ENCODE results near the gene FSTL5.

Gene FSTL5

GRCh38 chr4:161823450-161823849, 340.4 kb downstream of the FSTL5 start:
- Histone ChIP-seq H4K91ac (ENCODE audit: low read depth, low read length, poor library complexity) (no peak overlapping the region), H2BK12ac (ENCODE audit: low read length) (no peak overlapping the region), H3K36me3 (replicated peaks in 1 of 2; ENCODE audit: control insufficient read depth in 2 of 2, insufficient read depth in 2 of 2, low read length in 2 of 2) (peaks cover 0 to 2% of the 10 kb centered on the region in 2 donors), H4K8ac (ENCODE audit: low read depth, low read length) (peak overlapping the region; percentile 99), H2AFZ (ENCODE audit: low read length) (no peak overlapping the region), H2BK5ac (ENCODE audit: low read length) (no peak overlapping the region), H3K4me1 (ENCODE audit: control insufficient read depth in 2 of 2, insufficient read depth in 1 of 2, low read depth in 1 of 2, low read length in 2 of 2) (no peaks in the 10 kb centered on the region), H2BK120ac (ENCODE audit: low read depth, low read length) (no peak overlapping the region), H2AK5ac (ENCODE audit: low read depth, low read length) (no peak overlapping the region), H3K18ac (ENCODE audit: low read length) (peak overlapping the region; percentile 67), H3K4me2 (ENCODE audit: insufficient read depth, low read length, poor library complexity, severe bottlenecking) (no peak overlapping the region), H3K27me3 (ENCODE audit: control insufficient read depth in 3 of 3, insufficient read depth in 3 of 3, low read depth in 1 of 3, low read length in 3 of 3) (no peaks in the 10 kb centered on the region), H3K4ac (ENCODE audit: low read length) (no peak overlapping the region), H3K14ac (ENCODE audit: low read length) (no peak overlapping the region), H3K27ac (replicated peaks; ENCODE audit: low read length) (no peak overlapping the region), H3K79me1 (ENCODE audit: low read depth, low read length) (no peaks in the 10 kb centered on the region), H3K23ac (ENCODE audit: low read depth, low read length, poor library complexity) (peak overlapping the region; percentile 37), H3K4me3 (ENCODE audit: low read length in 2 of 2) (no peak overlapping the region), H3K9ac (ENCODE audit: low read depth, low read length, poor library complexity) (no peak overlapping the region), H3K9me3 (replicated peaks in 1 of 2; ENCODE audit: control insufficient read depth in 2 of 2, insufficient read depth in 1 of 2, low read depth in 1 of 2, low read length in 2 of 2) (peaks cover 6 to 10% of the 10 kb centered on the region in 2 donors), H2BK15ac (ENCODE audit: low read length) (no peak overlapping the region)
- no CpG with 5 or more reads among the region's 1 CpG for WGBS, 2 donors (ENCODE audit: extremely low coverage in 2 of 2, insufficient read length in 2 of 2, insufficient replicate concordance in 1 of 2)
- DNase-seq (ENCODE audit: low spot score) = no peak

GRCh38 chr4:161822174-161822573, 341.6 kb downstream of the FSTL5 start:
- peak overlapping the region; percentile 64 for H3K18ac ChIP-seq (ENCODE audit: low read length)
- no peak overlapping the region for H3K4me3 ChIP-seq (ENCODE audit: low read length in 2 of 2)
- no peak overlapping the region for H2AFZ ChIP-seq (ENCODE audit: low read length)
- no peak overlapping the region for H3K27ac ChIP-seq (replicated peaks; ENCODE audit: low read length)
- no peak overlapping the region for H3K4ac ChIP-seq (ENCODE audit: low read length)
- no peaks in the 10 kb centered on the region for H3K79me1 ChIP-seq (ENCODE audit: low read depth, low read length)
- no peak overlapping the region for H4K8ac ChIP-seq (ENCODE audit: low read depth, low read length)
- no peak for DNase-seq (ENCODE audit: low spot score)
- H3K23ac ChIP-seq (ENCODE audit: low read depth, low read length, poor library complexity) = peak overlapping the region; percentile 73
- peaks cover 0 to 2% of the 10 kb centered on the region in 2 donors for H3K36me3 ChIP-seq (replicated peaks in 1 of 2; ENCODE audit: control insufficient read depth in 2 of 2, insufficient read depth in 2 of 2, low read length in 2 of 2)
- H3K9me3 ChIP-seq (replicated peaks in 1 of 2; ENCODE audit: control insufficient read depth in 2 of 2, insufficient read depth in 1 of 2, low read depth in 1 of 2, low read length in 2 of 2) = peaks cover 6 to 9% of the 10 kb centered on the region in 2 donors
- H2BK12ac ChIP-seq (ENCODE audit: low read length) = no peak overlapping the region
- WGBS, 2 donors (ENCODE audit: extremely low coverage in 2 of 2, insufficient read length in 2 of 2, insufficient replicate concordance in 1 of 2) = no CpG with 5 or more reads among the region's 1 CpG
- H2BK120ac ChIP-seq (ENCODE audit: low read depth, low read length) = no peak overlapping the region
- H3K14ac ChIP-seq (ENCODE audit: low read length) = no peak overlapping the region
- no peak overlapping the region for H2BK5ac ChIP-seq (ENCODE audit: low read length)
- no peaks in the 10 kb centered on the region for H3K4me1 ChIP-seq (ENCODE audit: control insufficient read depth in 2 of 2, insufficient read depth in 1 of 2, low read depth in 1 of 2, low read length in 2 of 2)
- H3K27me3 ChIP-seq (ENCODE audit: control insufficient read depth in 3 of 3, insufficient read depth in 3 of 3, low read depth in 1 of 3, low read length in 3 of 3) = no peaks in the 10 kb centered on the region
- H4K91ac ChIP-seq (ENCODE audit: low read depth, low read length, poor library complexity) = no peak overlapping the region
- H2BK15ac ChIP-seq (ENCODE audit: low read length) = no peak overlapping the region
- no peak overlapping the region for H3K4me2 ChIP-seq (ENCODE audit: insufficient read depth, low read length, poor library complexity, severe bottlenecking)
- no peak overlapping the region for H2AK5ac ChIP-seq (ENCODE audit: low read depth, low read length)
- no peak overlapping the region for H3K9ac ChIP-seq (ENCODE audit: low read depth, low read length, poor library complexity)

- DNase-seq (ENCODE audit: low spot score) = no peak
Observed at GRCh38 chr4:161817914-161818313, 345.9 kb downstream of the FSTL5 start.

GRCh38 chr4:161816958-161817357, 346.8 kb downstream of the FSTL5 start:
- no peak overlapping the region for H3K14ac ChIP-seq (ENCODE audit: low read length)
- no peaks in the 10 kb centered on the region for H3K4me1 ChIP-seq (ENCODE audit: control insufficient read depth in 2 of 2, insufficient read depth in 1 of 2, low read depth in 1 of 2, low read length in 2 of 2)
- H3K4ac ChIP-seq (ENCODE audit: low read length) = no peak overlapping the region
- H3K4me2 ChIP-seq (ENCODE audit: insufficient read depth, low read length, poor library complexity, severe bottlenecking) = no peak overlapping the region
- H3K9ac ChIP-seq (ENCODE audit: low read depth, low read length, poor library complexity) = no peak overlapping the region
- H3K79me1 ChIP-seq (ENCODE audit: low read depth, low read length) = no peaks in the 10 kb centered on the region
- no CpG with 5 or more reads among the region's 1 CpG for WGBS, 2 donors (ENCODE audit: extremely low coverage in 2 of 2, insufficient read length in 2 of 2, insufficient replicate concordance in 1 of 2)
- H4K8ac ChIP-seq (ENCODE audit: low read depth, low read length) = no peak overlapping the region
- no peak overlapping the region for H4K91ac ChIP-seq (ENCODE audit: low read depth, low read length, poor library complexity)
- no peak overlapping the region for H2BK15ac ChIP-seq (ENCODE audit: low read length)
- H3K27ac ChIP-seq (replicated peaks; ENCODE audit: low read length) = no peak overlapping the region
- H3K23ac ChIP-seq (ENCODE audit: low read depth, low read length, poor library complexity) = no peak overlapping the region
- no peak overlapping the region for H3K4me3 ChIP-seq (ENCODE audit: low read length in 2 of 2)
- H3K18ac ChIP-seq (ENCODE audit: low read length) = no peak overlapping the region
- no peak overlapping the region for H2AFZ ChIP-seq (ENCODE audit: low read length)
- no peaks in the 10 kb centered on the region for H3K9me3 ChIP-seq (replicated peaks in 1 of 2; ENCODE audit: control insufficient read depth in 2 of 2, insufficient read depth in 1 of 2, low read depth in 1 of 2, low read length in 2 of 2)
- no peaks in the 10 kb centered on the region for H3K27me3 ChIP-seq (ENCODE audit: control insufficient read depth in 3 of 3, insufficient read depth in 3 of 3, low read depth in 1 of 3, low read length in 3 of 3)
- no peak overlapping the region for H2BK5ac ChIP-seq (ENCODE audit: low read length)
- no peak overlapping the region for H2AK5ac ChIP-seq (ENCODE audit: low read depth, low read length)
- H3K36me3 ChIP-seq (replicated peaks in 1 of 2; ENCODE audit: control insufficient read depth in 2 of 2, insufficient read depth in 2 of 2, low read length in 2 of 2) = no peaks in the 10 kb centered on the region
- DNase-seq (ENCODE audit: low spot score) = no peak
- no peak overlapping the region for H2BK12ac ChIP-seq (ENCODE audit: low read length)
- H2BK120ac ChIP-seq (ENCODE audit: low read depth, low read length) = no peak overlapping the region

More at GRCh38 chr4:161817914-161818313, 345.9 kb downstream of the FSTL5 start:
- H3K9ac ChIP-seq (ENCODE audit: low read depth, low read length, poor library complexity) = peak overlapping the region; percentile 50
- no peak overlapping the region for H3K14ac ChIP-seq (ENCODE audit: low read length)
- peak overlapping the region; percentile 71 for H2AFZ ChIP-seq (ENCODE audit: low read length)
- H3K4ac ChIP-seq (ENCODE audit: low read length) = no peak overlapping the region
- H2BK15ac ChIP-seq (ENCODE audit: low read length) = no peak overlapping the region
- H2BK5ac ChIP-seq (ENCODE audit: low read length) = no peak overlapping the region
- H2BK120ac ChIP-seq (ENCODE audit: low read depth, low read length) = no peak overlapping the region
- no CpG with 5 or more reads among the region's 11 CpGs for WGBS, 2 donors (ENCODE audit: extremely low coverage in 2 of 2, insufficient read length in 2 of 2, insufficient replicate concordance in 1 of 2)
- H2BK12ac ChIP-seq (ENCODE audit: low read length) = no peak overlapping the region
- H4K91ac ChIP-seq (ENCODE audit: low read depth, low read length, poor library complexity) = no peak overlapping the region
- no peak overlapping the region for H3K18ac ChIP-seq (ENCODE audit: low read length)
- no peaks in the 10 kb centered on the region for H3K79me1 ChIP-seq (ENCODE audit: low read depth, low read length)
- H4K8ac ChIP-seq (ENCODE audit: low read depth, low read length) = no peak overlapping the region
- peaks cover 3 to 6% of the 10 kb centered on the region in 2 donors for H3K9me3 ChIP-seq (replicated peaks in 1 of 2; ENCODE audit: control insufficient read depth in 2 of 2, insufficient read depth in 1 of 2, low read depth in 1 of 2, low read length in 2 of 2)
- no peaks in the 10 kb centered on the region for H3K27me3 ChIP-seq (ENCODE audit: control insufficient read depth in 3 of 3, insufficient read depth in 3 of 3, low read depth in 1 of 3, low read length in 3 of 3)
- H3K27ac ChIP-seq (replicated peaks; ENCODE audit: low read length) = no peak overlapping the region
- no peak overlapping the region for H3K4me2 ChIP-seq (ENCODE audit: insufficient read depth, low read length, poor library complexity, severe bottlenecking)
- H3K4me3 ChIP-seq (ENCODE audit: low read length in 2 of 2) = no peak overlapping the region
- H3K36me3 ChIP-seq (replicated peaks in 1 of 2; ENCODE audit: control insufficient read depth in 2 of 2, insufficient read depth in 2 of 2, low read length in 2 of 2) = peaks cover 0 to 2% of the 10 kb centered on the region in 2 donors
- H3K4me1 ChIP-seq (ENCODE audit: control insufficient read depth in 2 of 2, insufficient read depth in 1 of 2, low read depth in 1 of 2, low read length in 2 of 2) = no peaks in the 10 kb centered on the region
- no peak overlapping the region for H3K23ac ChIP-seq (ENCODE audit: low read depth, low read length, poor library complexity)
- no peak overlapping the region for H2AK5ac ChIP-seq (ENCODE audit: low read depth, low read length)

Data from neuronal stem cell (in vitro differentiated cells).